GM23338 (cell line): ENCODE measurements around the gene CGB1. TPM values are rescaled to one million over a fixed set of nuclear protein-coding genes. Genes with fewer than 3 reads are reported as not detected.
"Not testable (repeated sequence)": the region's sequence is repeated elsewhere in the genome, so short reads cannot be mapped to it uniquely, and the experiment has no call there.

ENCODE experiments used
- ATAC-seq: fragments of 200-7000 bp; cut with Tn5 transposase; 3 replicates; pipeline ENCODE4 v1.9.1; 2020
- DNase-seq: peaks from one replicate; pipeline ENCODE4 v3.0.0-alpha.2; 2015; ENCODE audit warnings: low spot score
- H2AFZ ChIP-seq: fragments of 200-600 bp; sonication (generic); 2 replicates; pipeline ENCODE4 v1.8.0; 2016; ENCODE audit warnings: antibody characterized with exemption, mild to moderate bottlenecking, moderate library complexity
- H3F3A ChIP-seq: fragments of 200-600 bp; sonication (generic); replicated peaks from 2 replicates; pipeline ENCODE4 v1.8.0; 2017; ENCODE audit warnings: antibody characterized with exemption, mixed run types, low read depth
- H3K27ac ChIP-seq: fragments of 200-600 bp; sonication (generic); 2 replicates; pipeline ENCODE4 v1.6.1; 2016; ENCODE audit warnings: low read depth
- H3K27me3 ChIP-seq: fragments of 200-600 bp; sonication (generic); 2 replicates; pipeline ENCODE4 v1.8.0; 2016; ENCODE audit warnings: mild to moderate bottlenecking, mixed run types, moderate library complexity; ENCODE audit not compliant: insufficient read depth
- H3K36me3 ChIP-seq: fragments of 200-600 bp; sonication (generic); 2 replicates; pipeline ENCODE4 v1.8.0; 2016; ENCODE audit warnings: mild to moderate bottlenecking; ENCODE audit not compliant: insufficient read depth
- H3K4me1 ChIP-seq: fragments of 200-600 bp; sonication (generic); 2 replicates; pipeline ENCODE4 v1.8.0; 2016; ENCODE audit warnings: mild to moderate bottlenecking, moderate library complexity; ENCODE audit not compliant: insufficient read depth
- H3K4me2 ChIP-seq: fragments of 200-600 bp; sonication (generic); 2 replicates; pipeline ENCODE4 v1.7.1; 2017; ENCODE audit warnings: mixed run types
- H3K4me3 ChIP-seq: fragments of 200-600 bp; sonication (generic); 2 replicates; pipeline ENCODE4 v1.6.1; 2016; ENCODE audit warnings: mixed run types
- H3K79me2 ChIP-seq: fragments of 200-600 bp; sonication (generic); replicated peaks from 2 replicates; pipeline ENCODE4 v1.8.0; 2017; ENCODE audit warnings: mild to moderate bottlenecking; ENCODE audit not compliant: insufficient read depth
- H3K9me2 ChIP-seq: fragments of 200-600 bp; sonication (generic); 2 replicates; pipeline ENCODE4 v1.8.0; 2017; ENCODE audit not compliant: insufficient read depth
- H4K20me1 ChIP-seq: fragments of 200-600 bp; sonication (generic); replicated peaks from 2 replicates; pipeline ENCODE4 v1.8.0; 2017; ENCODE audit warnings: mild to moderate bottlenecking; ENCODE audit not compliant: insufficient read depth
- H3K27ac Mint-ChIP-seq: 2 replicates; pipeline ENCODE4 v1.8.0; 2020; ENCODE audit warnings: inconsistent platforms, mild to moderate bottlenecking, moderate library complexity, mixed read lengths
- H3K27me3 Mint-ChIP-seq: 3 replicates; pipeline ENCODE4 v1.8.0; 2022; ENCODE audit warnings: low read depth, mild to moderate bottlenecking, moderate library complexity, mixed read lengths, inconsistent platforms; ENCODE audit not compliant: insufficient read depth, poor library complexity
- H3K36me3 Mint-ChIP-seq: 3 replicates; pipeline ENCODE4 v1.8.0; 2021; ENCODE audit warnings: low read depth, mild to moderate bottlenecking, inconsistent platforms, moderate library complexity, mixed read lengths
- H3K4me1 Mint-ChIP-seq: 3 replicates; pipeline ENCODE4 v1.8.0; 2020; ENCODE audit warnings: mild to moderate bottlenecking, inconsistent platforms, mixed read lengths
- H3K4me3 Mint-ChIP-seq: 3 replicates; pipeline ENCODE4 v1.8.0; 2021; ENCODE audit warnings: moderate library complexity, mild to moderate bottlenecking, inconsistent platforms, mixed read lengths
- H3K9me3 Mint-ChIP-seq: 3 replicates; pipeline ENCODE4 v1.8.0; 2020; ENCODE audit warnings: moderate library complexity, mild to moderate bottlenecking, inconsistent platforms, mixed read lengths
- CREB1 ChIP-seq: fragments of 250-450 bp; sonication (Bioruptor Pico); IDR thresholded peaks from 2 replicates; pipeline ENCODE4 v1.5.0; 2020; ENCODE audit warnings: low read depth, mild to moderate bottlenecking, moderate library complexity
- EZH2 ChIP-seq: fragments of 200-600 bp; sonication (generic); IDR thresholded peaks from one replicate; pipeline ENCODE4 v1.8.0; 2017; ENCODE audit warnings: antibody characterized with exemption, mild to moderate bottlenecking, low read depth; ENCODE audit not compliant: unreplicated experiment
- EZH2phosphoT487 ChIP-seq: fragments of 200-600 bp; sonication (generic); IDR thresholded peaks from one replicate; pipeline ENCODE4 v1.8.1; 2018; ENCODE audit warnings: antibody characterized with exemption; ENCODE audit not compliant: unreplicated experiment
- JUNB ChIP-seq: IDR thresholded peaks from one replicate; pipeline ENCODE4 v1.6.1; 2016; ENCODE audit warnings: antibody characterized with exemption; ENCODE audit not compliant: unreplicated experiment
- NANOG ChIP-seq: IDR thresholded peaks from 2 replicates; pipeline ENCODE4 v1.6.1; 2016; ENCODE audit warnings: antibody characterized with exemption, borderline replicate concordance
- POLR2AphosphoS5 ChIP-seq: IDR thresholded peaks from 2 replicates; pipeline ENCODE4 v1.6.1; 2016; ENCODE audit warnings: antibody characterized with exemption, low read depth
- REST ChIP-seq: IDR thresholded peaks from one replicate; pipeline ENCODE4 v1.6.1; 2018; ENCODE audit warnings: antibody characterized with exemption; ENCODE audit not compliant: unreplicated experiment
- STAT1 ChIP-seq: IDR thresholded peaks from one replicate; pipeline ENCODE4 v1.6.1; 2016; ENCODE audit warnings: antibody characterized with exemption; ENCODE audit not compliant: unreplicated experiment
- ZNF114 ChIP-seq: fragments of 250-450 bp; sonication (Bioruptor Pico); IDR thresholded peaks from 2 replicates; pipeline ENCODE4 v1.5.0; 2020; ENCODE audit warnings: mild to moderate bottlenecking, moderate library complexity
- ZNF331 ChIP-seq: fragments of 250-450 bp; sonication (Bioruptor Pico); IDR thresholded peaks from 2 replicates; pipeline ENCODE4 v1.5.0; 2020; ENCODE audit warnings: low read depth, mild to moderate bottlenecking, moderate library complexity
- ZNF462 ChIP-seq: fragments of 250-450 bp; sonication (Bioruptor Pico); IDR thresholded peaks from 2 replicates; pipeline ENCODE4 v1.5.0; 2020; ENCODE audit warnings: mild to moderate bottlenecking, moderate library complexity
- polyA plus RNA-seq: library from polyadenylated mRNA; unstranded; fragments of >200 nt; fragmentation: Nextera tagmentation; extraction: Ambion mirVana; gene quantifications from 2 replicates; pipeline ENCODE4 v1.2.1, GENCODE V29; 2016
- total RNA-seq: library from RNA; depleted of rRNA; stranded (reverse); fragments of >200 nt; shearing (Covaris generic); gene quantifications from 2 replicates; pipeline ENCODE4 v1.2.3, GENCODE V29; 2014
- TF ChIP-seq, protein P1 (sequence below): IDR thresholded peaks from 2 replicates; pipeline ENCODE4 v1.6.1; 2016; ENCODE audit warnings: antibody characterized with exemption

CGB1 gene
- total and polyA plus RNA-seq, 2 experiments from 2014 or later, result 0.52 TPM; not detected in 1

DNA sequence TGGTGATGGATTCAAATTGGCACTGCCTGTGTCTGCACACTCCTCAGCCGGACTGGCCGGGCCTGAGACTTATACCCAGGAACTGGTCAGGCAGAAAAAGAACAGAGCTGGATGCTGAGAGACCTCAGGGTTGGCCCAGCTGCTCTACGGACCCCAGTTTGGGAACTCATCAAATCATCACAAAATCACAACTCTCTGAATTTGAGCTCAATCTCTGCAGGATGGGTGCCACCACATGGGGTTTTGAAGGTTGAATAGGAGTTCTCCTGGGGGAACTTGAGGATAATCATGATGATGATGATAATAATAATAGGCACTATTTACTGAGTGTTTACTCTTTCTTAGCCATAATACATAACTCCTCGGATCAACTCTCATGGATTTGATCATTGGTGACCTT is 6.0 kb upstream of the CGB1 start:
- H3K27ac Mint-ChIP-seq, H3K4me1 ChIP-seq, H3K4me3 ChIP-seq, ATAC-seq, H3F3A ChIP-seq, H3K4me2 ChIP-seq, H3K79me2 ChIP-seq, H3K4me1 Mint-ChIP-seq, H3K36me3 ChIP-seq, H3K27me3 ChIP-seq, H3K27ac ChIP-seq, DNase-seq, H3K4me3 Mint-ChIP-seq, H4K20me1 ChIP-seq, H2AFZ ChIP-seq, H3K9me3 Mint-ChIP-seq, H3K36me3 Mint-ChIP-seq, H3K9me2 ChIP-seq, H3K27me3 Mint-ChIP-seq: not testable (repeated sequence)

DNA sequence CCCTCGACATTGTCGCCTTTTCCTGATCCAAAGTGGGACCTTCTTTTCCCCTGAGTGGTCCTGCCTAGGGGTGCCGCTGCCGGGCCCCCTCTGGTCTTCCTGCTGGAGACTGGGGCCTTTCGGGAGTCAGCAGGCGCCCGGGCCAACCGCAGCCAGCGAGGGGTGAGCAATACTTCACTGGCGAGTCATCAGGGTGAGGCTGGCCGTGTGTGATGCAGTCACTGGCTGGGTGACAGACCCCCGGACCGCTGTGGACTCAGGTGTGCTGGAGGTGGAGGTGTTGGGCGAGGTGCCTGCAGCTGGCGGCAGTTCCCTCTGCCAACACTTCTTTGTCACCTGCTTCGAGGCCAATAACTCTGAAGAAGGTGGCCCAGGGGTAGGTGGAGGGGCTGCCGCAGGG is 5.5 kb upstream of the CGB1 start:
- Mint-ChIP-seq H3K27ac (no peak overlapping the region), H3K9me3 (no peaks in the 10 kb centered on the region), H3K4me3 (no peak overlapping the region; the same call in 2 of the 3 replicates), H3K4me1 (no peaks in the 10 kb centered on the region; the same call in 2 of the 3 replicates), H3K36me3 (no peaks in the 10 kb centered on the region), H3K27me3 (peaks cover 1% of the 10 kb centered on the region)
- H2AFZ ChIP-seq, result no peak overlapping the region
- no peaks in the 10 kb centered on the region for H4K20me1 ChIP-seq
- H3K9me2 ChIP-seq, result no peaks in the 10 kb centered on the region
- H3F3A ChIP-seq, result no peaks in the 10 kb centered on the region
- H3K4me2 ChIP-seq, result no peak overlapping the region
- H3K4me3 ChIP-seq, result no peak overlapping the region
- ATAC-seq (no peak), DNase-seq (no peak)
- no peak overlapping the region for H3K27ac ChIP-seq
- no peaks in the 10 kb centered on the region for H3K36me3 ChIP-seq
- no peaks in the 10 kb centered on the region for H3K79me2 ChIP-seq
- no peaks in the 10 kb centered on the region for H3K4me1 ChIP-seq
- H3K27me3 ChIP-seq, result no peaks in the 10 kb centered on the region
- TF ChIP-seq EZH2 (no peak), STAT1 (no peak), JUNB (no peak), NANOG (no peak), ZNF331 (CRISPR knock-in tag) (no peak), ZNF462 (CRISPR knock-in tag) (no peak), CREB1 (no peak), EZH2phosphoT487 (no peak), POLR2AphosphoS5 (no peak), ZNF114 (CRISPR knock-in tag) (no peak), REST (no peak)
- TF ChIP-seq, protein P1, sequence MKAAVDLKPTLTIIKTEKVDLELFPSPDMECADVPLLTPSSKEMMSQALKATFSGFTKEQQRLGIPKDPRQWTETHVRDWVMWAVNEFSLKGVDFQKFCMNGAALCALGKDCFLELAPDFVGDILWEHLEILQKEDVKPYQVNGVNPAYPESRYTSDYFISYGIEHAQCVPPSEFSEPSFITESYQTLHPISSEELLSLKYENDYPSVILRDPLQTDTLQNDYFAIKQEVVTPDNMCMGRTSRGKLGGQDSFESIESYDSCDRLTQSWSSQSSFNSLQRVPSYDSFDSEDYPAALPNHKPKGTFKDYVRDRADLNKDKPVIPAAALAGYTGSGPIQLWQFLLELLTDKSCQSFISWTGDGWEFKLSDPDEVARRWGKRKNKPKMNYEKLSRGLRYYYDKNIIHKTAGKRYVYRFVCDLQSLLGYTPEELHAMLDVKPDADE, result no peak
